CD4-positive, alpha-beta T cell (primary cell): ENCODE data around the gene GYS1. TPM values are rescaled to one million over a fixed set of nuclear protein-coding genes. Genes with fewer than 3 reads are reported as not detected.
A peak's percentile ranks its signal among the peaks of the same experiment; 100 is the strongest.

ENCODE experiments used
- ATAC-seq: fragments of 200-7000 bp; cut with Tn5 transposase; one replicate; pipeline ENCODE4 v1.10.0; 2022; ENCODE audit warnings: mild to moderate bottlenecking; ENCODE audit not compliant: poor library complexity
- CTCF ChIA-PET: fragments of 350-600 bp; sonication (Branson Sonifier 250); formaldehyde crosslinking; loops from one replicate; lab custom pipeline; 2021; ENCODE audit warnings: antibody characterized with exemption, inconsistent platforms; lab: Charles Lee
- POLR2A ChIA-PET: fragments of 350-600 bp; sonication (Branson Sonifier 250); formaldehyde crosslinking; loops from one replicate; lab custom pipeline; 2021; ENCODE audit warnings: antibody characterized with exemption, inconsistent platforms; lab: Charles Lee
- DNase-seq, 14 experiments: peaks; one replicate each; pipeline ENCODE4 v3.0.0-alpha.2; 2013 to 2020; ENCODE audit warnings: mixed read lengths in 2 of 14
- H3K27ac ChIP-seq, 2 donors: one replicate each; pipeline versions ENCODE4 v1.5.1 to v1.7.0; 2013; ENCODE audit warnings: low read length in 2 of 2, low read depth in 1 of 2, mild to moderate bottlenecking in 1 of 2
- H3K27me3 ChIP-seq, 2 experiments: 1 replicate in 1 of 2; 2 replicates in 1 of 2; pipeline versions ENCODE4 v1.6.1 to v1.7.0; 2013; ENCODE audit warnings: low read length in 2 of 2, control low read depth in 1 of 2, mild to moderate bottlenecking in 1 of 2, moderate library complexity in 1 of 2; ENCODE audit not compliant: insufficient read depth in 2 of 2, control insufficient read depth in 1 of 2
- H3K36me3 ChIP-seq: one replicate; pipeline ENCODE4 v1.6.1; 2013; ENCODE audit warnings: low read length, control low read depth; ENCODE audit not compliant: insufficient read depth
- H3K4me1 ChIP-seq: one replicate; pipeline ENCODE4 v1.6.1; 2013; ENCODE audit warnings: low read length, control low read depth; ENCODE audit not compliant: insufficient read depth
- H3K4me3 ChIP-seq: one replicate; pipeline ENCODE4 v1.5.1; 2013; ENCODE audit warnings: mild to moderate bottlenecking, low read length, moderate library complexity
- H3K9me3 ChIP-seq, 2 experiments: 1 replicate in 1 of 2; 2 replicates in 1 of 2; pipeline versions ENCODE4 v1.6.1 to v1.7.0; 2013; ENCODE audit warnings: low read length in 2 of 2, mild to moderate bottlenecking in 2 of 2, control low read depth in 1 of 2, moderate library complexity in 1 of 2; ENCODE audit not compliant: control insufficient read depth in 1 of 2, insufficient read depth in 1 of 2
- H3K27ac Mint-ChIP-seq: one replicate; pipeline ENCODE4 v1.8.0; 2020; ENCODE audit warnings: mixed read lengths
- H3K27me3 Mint-ChIP-seq: one replicate; pipeline ENCODE4 v1.8.0; 2021; ENCODE audit warnings: mixed read lengths
- H3K36me3 Mint-ChIP-seq: one replicate; pipeline ENCODE4 v1.8.0; 2021; ENCODE audit warnings: low read depth, mixed read lengths
- H3K4me1 Mint-ChIP-seq: one replicate; pipeline ENCODE4 v1.8.0; 2021; ENCODE audit warnings: low read depth, mixed read lengths
- H3K4me3 Mint-ChIP-seq: one replicate; pipeline ENCODE4 v1.8.0; 2020; ENCODE audit warnings: mild to moderate bottlenecking, mixed read lengths
- H3K9me3 Mint-ChIP-seq: one replicate; pipeline ENCODE4 v1.8.0; 2020; ENCODE audit warnings: mixed read lengths
- intact Hi-C, 2 experiments: fragments of 100-400 bp; cut with DNase I in 1 of 2; cut with micrococcal nuclease in 1 of 2; formaldehyde crosslinking; loops; one replicate each; pipeline versions ENCODE4 v1.15.1 to v1.9.0; 2023 to 2025; cut with DNase I, micrococcal nuclease
- total RNA-seq, 174 experiments: library from RNA in 2 of 174; stranded (reverse) in 2 of 174; gene quantifications; one replicate each; pipeline ENCODE4 v1.2.3 and lab custom pipeline; 2021 to 2026
- TF ChIP-seq, protein P1 (sequence below): fragments of 200-600 bp; IDR thresholded peaks from one replicate; pipeline ENCODE4 v1.8.0; 2022; ENCODE audit warnings: antibody characterized with exemption, mild to moderate bottlenecking

GYS1 gene
- total RNA-seq, 2 experiments from 2014 or later: 13.2 to 14.1 TPM

DNA sequence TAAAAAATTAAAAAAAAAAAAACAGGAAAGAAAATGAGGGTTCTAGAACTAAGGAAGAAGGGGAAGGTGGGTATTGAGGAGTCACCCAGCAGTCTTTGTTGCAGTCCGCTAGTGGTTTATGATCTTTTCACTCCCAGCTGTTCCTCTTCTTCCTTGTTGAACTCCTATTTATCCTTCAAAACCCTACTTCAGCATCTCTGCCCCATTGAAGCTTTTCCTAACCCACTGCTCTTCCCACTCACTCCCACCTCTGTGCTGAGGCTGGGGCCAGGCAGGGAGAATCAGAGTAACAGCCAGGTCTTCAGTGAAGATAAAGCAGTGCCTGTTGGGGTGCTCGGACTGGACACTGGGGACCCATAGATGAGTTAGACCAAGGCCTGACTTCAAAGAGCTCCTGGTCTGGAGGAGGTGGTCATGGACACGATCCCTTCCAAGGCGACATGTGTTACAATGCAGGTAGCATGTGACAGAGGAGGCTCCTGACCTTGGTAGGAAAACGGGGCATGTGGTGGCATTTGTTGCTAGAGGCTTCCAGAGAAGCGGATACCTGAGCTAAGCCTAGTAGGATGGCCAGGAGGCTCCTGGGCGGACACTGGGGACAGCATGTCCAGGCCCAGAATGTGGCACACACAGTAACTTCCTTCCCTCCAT lies 12.0 kb upstream of the GYS1 start:
- no peak overlapping the region for H3K4me3 ChIP-seq

DNA sequence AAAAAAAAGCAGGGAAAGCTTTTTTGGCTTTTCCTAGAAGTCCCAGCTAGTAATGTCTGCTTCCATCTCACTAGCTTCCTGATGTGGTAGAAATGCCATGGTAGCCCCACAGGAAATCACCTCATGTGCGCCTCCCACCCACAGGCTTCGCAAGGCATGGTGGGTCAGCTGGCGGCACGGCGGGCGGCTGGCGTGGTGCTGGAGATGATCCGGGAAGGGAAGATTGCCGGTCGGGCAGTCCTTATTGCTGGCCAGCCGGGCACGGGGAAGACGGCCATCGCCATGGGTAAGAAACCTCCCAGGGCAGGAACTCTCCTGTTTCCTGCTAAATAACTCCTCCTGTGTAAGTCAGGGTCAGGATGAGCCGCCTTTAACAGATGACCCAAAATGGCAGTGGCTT lies 11.0 kb upstream of the GYS1 start:
- Mint-ChIP-seq H3K27me3 (no peaks in the 10 kb centered on the region), H3K9me3 (no peaks in the 10 kb centered on the region), H3K27ac (no peak overlapping the region), H3K36me3 (peaks cover 54% of the 10 kb centered on the region), H3K4me1 (peaks cover 6% of the 10 kb centered on the region), H3K4me3 (no peak overlapping the region)
- no peaks in the 10 kb centered on the region for H3K9me3 ChIP-seq
- intact Hi-C loops: no loop called here
- no peaks in the 10 kb centered on the region for H3K27me3 ChIP-seq
- DNase-seq (no peak), ATAC-seq (no peak)
- peaks cover 5% of the 10 kb centered on the region for H3K4me1 ChIP-seq
- ChIA-PET CTCF (interaction anchor here (0.6 kb wide), 1 partner anchor 157 kb away, joined by 4 read pairs; no protein-coding TSS in a partner anchor), POLR2A (no interaction called here)
- TF ChIP-seq, protein P1, sequence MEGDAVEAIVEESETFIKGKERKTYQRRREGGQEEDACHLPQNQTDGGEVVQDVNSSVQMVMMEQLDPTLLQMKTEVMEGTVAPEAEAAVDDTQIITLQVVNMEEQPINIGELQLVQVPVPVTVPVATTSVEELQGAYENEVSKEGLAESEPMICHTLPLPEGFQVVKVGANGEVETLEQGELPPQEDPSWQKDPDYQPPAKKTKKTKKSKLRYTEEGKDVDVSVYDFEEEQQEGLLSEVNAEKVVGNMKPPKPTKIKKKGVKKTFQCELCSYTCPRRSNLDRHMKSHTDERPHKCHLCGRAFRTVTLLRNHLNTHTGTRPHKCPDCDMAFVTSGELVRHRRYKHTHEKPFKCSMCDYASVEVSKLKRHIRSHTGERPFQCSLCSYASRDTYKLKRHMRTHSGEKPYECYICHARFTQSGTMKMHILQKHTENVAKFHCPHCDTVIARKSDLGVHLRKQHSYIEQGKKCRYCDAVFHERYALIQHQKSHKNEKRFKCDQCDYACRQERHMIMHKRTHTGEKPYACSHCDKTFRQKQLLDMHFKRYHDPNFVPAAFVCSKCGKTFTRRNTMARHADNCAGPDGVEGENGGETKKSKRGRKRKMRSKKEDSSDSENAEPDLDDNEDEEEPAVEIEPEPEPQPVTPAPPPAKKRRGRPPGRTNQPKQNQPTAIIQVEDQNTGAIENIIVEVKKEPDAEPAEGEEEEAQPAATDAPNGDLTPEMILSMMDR: no peak
- H3K4me3 ChIP-seq: no peak overlapping the region
- no peak overlapping the region for H3K27ac ChIP-seq
- H3K36me3 ChIP-seq: peaks cover 42% of the 10 kb centered on the region

More for the DNA sequence above, 12.0 kb upstream of the GYS1 start:
- ChIA-PET POLR2A (no interaction called here), CTCF (no interaction called here)
- Mint-ChIP-seq H3K36me3 (peaks cover 59% of the 10 kb centered on the region), H3K4me3 (no peak overlapping the region), H3K27ac (no peak overlapping the region), H3K27me3 (no peaks in the 10 kb centered on the region), H3K4me1 (no peaks in the 10 kb centered on the region), H3K9me3 (no peaks in the 10 kb centered on the region)
- Histone ChIP-seq H3K36me3 (peaks cover 49% of the 10 kb centered on the region), H3K27ac (no peak overlapping the region), H3K27me3 (no peaks in the 10 kb centered on the region), H3K9me3 (no peaks in the 10 kb centered on the region), H3K4me1 (no peaks in the 10 kb centered on the region)
- TF ChIP-seq, protein P1: no peak
- no peak for ATAC-seq
- intact Hi-C loops: no loop called here
- no peak for DNase-seq

DNA sequence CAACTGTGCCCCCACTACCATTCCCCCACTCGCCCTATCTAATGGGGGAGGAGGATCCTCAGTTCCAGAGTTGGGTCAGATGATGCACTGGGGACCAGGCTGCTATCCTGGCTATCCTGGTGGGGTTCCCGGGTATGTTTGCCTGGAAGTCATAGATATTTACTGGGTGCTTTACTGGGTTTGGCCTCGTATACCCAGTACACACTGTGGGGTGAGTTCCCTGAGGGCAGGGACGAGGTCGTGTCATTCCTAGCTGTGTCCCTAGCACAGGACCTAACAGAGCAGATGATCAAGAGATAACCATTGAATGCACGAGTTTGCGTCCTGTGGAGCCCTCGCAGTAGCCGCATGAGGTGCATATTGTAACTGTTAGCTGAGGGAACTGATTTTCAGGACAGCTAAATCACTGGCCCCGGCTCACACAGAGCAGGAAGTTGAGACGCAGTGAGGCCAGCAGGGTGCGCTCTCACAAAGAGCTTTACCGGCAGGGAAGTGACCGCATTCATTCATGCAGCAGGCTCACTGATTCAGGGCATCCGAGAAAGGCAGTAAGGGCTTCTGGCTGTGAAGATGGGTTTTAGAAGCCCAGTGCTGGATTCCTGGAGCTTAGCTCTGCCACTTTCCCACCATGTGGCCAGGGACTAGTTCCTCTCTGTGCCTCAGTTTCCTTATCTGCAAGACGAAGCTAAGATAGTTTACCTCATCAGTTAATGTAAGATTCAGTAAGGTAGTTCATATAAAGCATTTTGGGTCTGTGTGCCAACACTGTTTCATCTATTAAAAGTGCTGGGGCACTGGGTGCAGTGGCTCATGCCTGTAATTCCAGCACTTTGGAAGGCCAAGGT lies 6.6 kb upstream of the GYS1 start:
- Histone ChIP-seq H3K27ac (no peak overlapping the region), H3K9me3 (no peaks in the 10 kb centered on the region), H3K36me3 (peaks cover 17% of the 10 kb centered on the region), H3K4me1 (peaks cover 13% of the 10 kb centered on the region), H3K27me3 (no peaks in the 10 kb centered on the region), H3K4me3 (no peak overlapping the region)
- TF ChIP-seq, protein P1: peak; percentile 63
- no peak overlapping the region for H3K27ac Mint-ChIP-seq
- DNase-seq (peak; percentile 61 to 82 (median 68)), ATAC-seq (peak; percentile 94)
- H3K4me1 Mint-ChIP-seq: peaks cover 24% of the 10 kb centered on the region
- intact Hi-C loops: loop anchor here (1.0 to 10.0 kb wide), 6 partner anchors 83 to 635 kb away; partner anchors contain the start of genes SLC17A7 (in 1 of the 2), SYNGR4 (in 1 of the 2) and TMEM143 (in 1 of the 2)
- ChIA-PET CTCF (interaction anchor here (0.6 to 1.5 kb wide), 13 partner anchors 12 to 480 kb away, joined by 3 to 7 read pairs (median 3); a partner anchor contains a TSS), POLR2A (interaction anchor here (1.0 to 1.1 kb wide), 2 partner anchors 18 to 29 kb away, joined by 3 to 4 read pairs; no protein-coding TSS in a partner anchor)
- peaks cover 27% of the 10 kb centered on the region for H3K36me3 Mint-ChIP-seq
- no peak overlapping the region for H3K4me3 Mint-ChIP-seq
- H3K27me3 Mint-ChIP-seq: no peaks in the 10 kb centered on the region
- no peaks in the 10 kb centered on the region for H3K9me3 Mint-ChIP-seq
